ENCODE data around the gene PTPRD.

PTPRD gene

DNA sequence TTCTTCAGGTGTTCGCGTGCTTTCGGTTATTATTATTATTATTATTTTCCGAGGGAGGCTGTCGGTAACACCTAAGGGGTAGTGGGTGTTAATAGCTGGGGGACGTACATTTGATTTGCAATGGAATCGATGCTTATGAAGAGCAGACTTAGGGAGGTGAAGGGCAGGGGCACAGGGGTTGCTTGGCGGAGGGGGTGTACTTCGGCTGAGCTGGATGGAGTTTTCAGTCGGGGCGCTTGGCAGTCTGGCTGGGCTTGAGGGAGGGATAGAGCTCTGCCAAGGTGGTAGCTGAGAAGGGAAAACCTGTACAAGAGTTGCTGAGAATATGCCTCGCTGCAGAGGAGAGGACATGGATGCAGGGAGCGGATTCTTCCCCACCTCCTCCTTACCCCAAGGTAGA is 617 bp upstream of the PTPRD start:
- H3K9me3 ChIP-seq (ENCODE audit: insufficient read depth, low read length), result no peaks in the 10 kb centered on the region
- no peak for DNase-seq (ENCODE audit: low read depth, low spot score)
- peak overlapping the region; percentile 68 for H3K4me3 ChIP-seq (ENCODE audit: insufficient read length, low read depth)
- peaks cover 30% of the 10 kb centered on the region for H3K27me3 ChIP-seq (ENCODE audit: insufficient read depth, insufficient read length)
- TF ChIP-seq SUZ12 (IDR thresholded peaks at IDR 0.05; ENCODE audit: extremely low read depth, insufficient read depth, insufficient read length) (no peak), YY1 (IDR thresholded peaks at IDR 0.05; ENCODE audit: insufficient read depth, insufficient read length) (no peak), ZNF274 (IDR thresholded peaks at IDR 0.05; ENCODE audit: low read depth, low read length) (no peak)
- H3K9ac ChIP-seq (ENCODE audit: insufficient read length, low read depth), result peak overlapping the region; percentile 50
- no peaks in the 10 kb centered on the region for H3K4me1 ChIP-seq (ENCODE audit: insufficient read depth, insufficient read length)
- no peaks in the 10 kb centered on the region for H3K36me3 ChIP-seq (ENCODE audit: insufficient read depth, insufficient read length, low read length)

GRCh38 chr9:10605388-10605787 is 7.4 kb downstream of the PTPRD start:
- Histone ChIP-seq H3K36me3 (ENCODE audit: insufficient read depth, insufficient read length, low read length) (no peaks in the 10 kb centered on the region), H3K4me1 (ENCODE audit: insufficient read depth, insufficient read length) (no peaks in the 10 kb centered on the region), H3K9ac (ENCODE audit: insufficient read length, low read depth) (no peak overlapping the region), H3K9me3 (ENCODE audit: insufficient read depth, low read length) (no peaks in the 10 kb centered on the region), H3K4me3 (ENCODE audit: insufficient read length, low read depth) (no peak overlapping the region), H3K27me3 (ENCODE audit: insufficient read depth, insufficient read length) (no peaks in the 10 kb centered on the region)
- no peak for DNase-seq (ENCODE audit: low read depth, low spot score)
- TF ChIP-seq ZNF274 (IDR thresholded peaks at IDR 0.05; ENCODE audit: low read depth, low read length), result no peak
- TF ChIP-seq SUZ12 (IDR thresholded peaks at IDR 0.05; ENCODE audit: extremely low read depth, insufficient read depth, insufficient read length), result no peak

GRCh38 chr9:10604927-10605326 is 7.9 kb downstream of the PTPRD start:
- Histone ChIP-seq H3K4me1 (ENCODE audit: insufficient read depth, insufficient read length) (no peaks in the 10 kb centered on the region), H3K27me3 (ENCODE audit: insufficient read depth, insufficient read length) (no peaks in the 10 kb centered on the region), H3K4me3 (ENCODE audit: insufficient read length, low read depth) (no peak overlapping the region), H3K9ac (ENCODE audit: insufficient read length, low read depth) (no peak overlapping the region), H3K36me3 (ENCODE audit: insufficient read depth, insufficient read length, low read length) (no peaks in the 10 kb centered on the region), H3K9me3 (ENCODE audit: insufficient read depth, low read length) (no peaks in the 10 kb centered on the region)
- DNase-seq (ENCODE audit: low read depth, low spot score), result no peak
- no peak for TF ChIP-seq ZNF274 (IDR thresholded peaks at IDR 0.05; ENCODE audit: low read depth, low read length)
- TF ChIP-seq YY1 (IDR thresholded peaks at IDR 0.05; ENCODE audit: insufficient read depth, insufficient read length), result no peak
- no peak for TF ChIP-seq SUZ12 (IDR thresholded peaks at IDR 0.05; ENCODE audit: extremely low read depth, insufficient read depth, insufficient read length)

- Histone ChIP-seq H3K9ac (ENCODE audit: insufficient read length, low read depth) (no peak overlapping the region), H3K4me1 (ENCODE audit: insufficient read depth, insufficient read length) (no peaks in the 10 kb centered on the region), H3K36me3 (ENCODE audit: insufficient read depth, insufficient read length, low read length) (no peaks in the 10 kb centered on the region), H3K9me3 (ENCODE audit: insufficient read depth, low read length) (no peaks in the 10 kb centered on the region; the same call in 1 of the 2 replicates), H3K4me3 (ENCODE audit: insufficient read length, low read depth) (no peak overlapping the region), H3K27me3 (ENCODE audit: insufficient read depth, insufficient read length) (no peaks in the 10 kb centered on the region)
- TF ChIP-seq YY1 (IDR thresholded peaks at IDR 0.05; ENCODE audit: insufficient read depth, insufficient read length) (no peak), SUZ12 (IDR thresholded peaks at IDR 0.05; ENCODE audit: extremely low read depth, insufficient read depth, insufficient read length) (no peak), ZNF274 (IDR thresholded peaks at IDR 0.05; ENCODE audit: low read depth, low read length) (no peak)
- DNase-seq (ENCODE audit: low read depth, low spot score), result no peak
Measured at GRCh38 chr9:10597801-10598200, 15.0 kb downstream of the PTPRD start.

GRCh38 chr9:10594482-10594881 is 18.3 kb downstream of the PTPRD start:
- H3K27me3 ChIP-seq (ENCODE audit: insufficient read depth, insufficient read length), result no peaks in the 10 kb centered on the region
- H3K36me3 ChIP-seq (ENCODE audit: insufficient read depth, insufficient read length, low read length), result no peaks in the 10 kb centered on the region
- TF ChIP-seq SUZ12 (IDR thresholded peaks at IDR 0.05; ENCODE audit: extremely low read depth, insufficient read depth, insufficient read length), result no peak
- TF ChIP-seq YY1 (IDR thresholded peaks at IDR 0.05; ENCODE audit: insufficient read depth, insufficient read length), result no peak
- TF ChIP-seq ZNF274 (IDR thresholded peaks at IDR 0.05; ENCODE audit: low read depth, low read length), result no peak
- H3K9ac ChIP-seq (ENCODE audit: insufficient read length, low read depth), result no peak overlapping the region
- no peak for DNase-seq (ENCODE audit: low read depth, low spot score)
- H3K4me3 ChIP-seq (ENCODE audit: insufficient read length, low read depth), result no peak overlapping the region
- H3K9me3 ChIP-seq (ENCODE audit: insufficient read depth, low read length), result peaks cover 3% of the 10 kb centered on the region; the same call in 1 of the 2 replicates
- H3K4me1 ChIP-seq (ENCODE audit: insufficient read depth, insufficient read length), result no peaks in the 10 kb centered on the region

DNA sequence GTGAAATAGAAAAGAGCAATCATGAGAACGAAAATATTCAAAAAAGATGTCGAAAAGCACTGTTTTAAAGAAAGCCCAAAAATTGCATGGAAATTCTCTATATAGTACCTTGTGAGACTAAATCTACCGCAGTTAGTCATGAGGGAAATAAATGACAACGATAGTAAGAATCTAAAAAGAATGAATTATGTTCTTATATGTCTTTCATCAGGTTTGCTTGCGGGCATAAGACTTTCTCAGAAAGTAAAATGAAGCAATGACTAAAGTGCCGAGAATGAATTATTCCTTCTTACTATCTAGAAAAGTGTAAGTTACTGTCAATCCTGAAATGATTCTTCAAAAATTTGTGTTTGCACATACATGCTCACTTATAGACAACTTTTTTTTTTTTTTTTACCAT is 26.4 kb downstream of the PTPRD start:
- no peak for TF ChIP-seq ZNF274 (IDR thresholded peaks at IDR 0.05; ENCODE audit: low read depth, low read length)
- TF ChIP-seq YY1 (IDR thresholded peaks at IDR 0.05; ENCODE audit: insufficient read depth, insufficient read length), result no peak
- TF ChIP-seq SUZ12 (IDR thresholded peaks at IDR 0.05; ENCODE audit: extremely low read depth, insufficient read depth, insufficient read length), result no peak
- Histone ChIP-seq H3K4me1 (ENCODE audit: insufficient read depth, insufficient read length) (no peaks in the 10 kb centered on the region), H3K4me3 (ENCODE audit: insufficient read length, low read depth) (no peak overlapping the region), H3K9ac (ENCODE audit: insufficient read length, low read depth) (no peak overlapping the region), H3K36me3 (ENCODE audit: insufficient read depth, insufficient read length, low read length) (no peaks in the 10 kb centered on the region), H3K27me3 (ENCODE audit: insufficient read depth, insufficient read length) (no peaks in the 10 kb centered on the region), H3K9me3 (ENCODE audit: insufficient read depth, low read length) (peaks cover 3% of the 10 kb centered on the region)
- DNase-seq (ENCODE audit: low read depth, low spot score), result no peak

GRCh38 chr9:10571699-10572098 is 41.1 kb downstream of the PTPRD start:
- DNase-seq (ENCODE audit: low read depth, low spot score), result no peak
- Histone ChIP-seq H3K4me1 (ENCODE audit: insufficient read depth, insufficient read length) (no peaks in the 10 kb centered on the region), H3K9ac (ENCODE audit: insufficient read length, low read depth) (no peak overlapping the region), H3K27me3 (ENCODE audit: insufficient read depth, insufficient read length) (no peaks in the 10 kb centered on the region), H3K36me3 (ENCODE audit: insufficient read depth, insufficient read length, low read length) (no peaks in the 10 kb centered on the region), H3K9me3 (ENCODE audit: insufficient read depth, low read length) (no peaks in the 10 kb centered on the region), H3K4me3 (ENCODE audit: insufficient read length, low read depth) (no peak overlapping the region)
- TF ChIP-seq SUZ12 (IDR thresholded peaks at IDR 0.05; ENCODE audit: extremely low read depth, insufficient read depth, insufficient read length), result no peak
- TF ChIP-seq ZNF274 (IDR thresholded peaks at IDR 0.05; ENCODE audit: low read depth, low read length), result no peak
- TF ChIP-seq YY1 (IDR thresholded peaks at IDR 0.05; ENCODE audit: insufficient read depth, insufficient read length), result no peak

DNA sequence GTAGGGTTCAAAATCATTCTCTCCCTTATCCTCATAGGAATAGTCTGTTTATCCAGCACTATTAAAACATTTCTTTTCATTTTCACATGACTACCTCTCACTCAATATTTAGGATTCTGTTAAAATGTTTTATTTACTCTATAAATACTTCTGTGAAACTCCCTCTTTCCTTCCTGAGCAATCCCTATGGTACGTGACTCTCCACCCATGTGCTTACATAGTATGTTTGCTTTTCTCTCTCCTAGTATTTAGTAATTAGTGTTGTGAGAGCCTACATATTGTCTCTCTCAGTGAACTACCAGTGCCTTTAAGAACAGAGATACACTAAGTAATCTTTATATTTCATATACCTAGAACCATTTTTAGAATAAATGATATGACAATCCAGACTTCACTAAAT is 46.0 kb downstream of the PTPRD start:
- no peak for TF ChIP-seq ZNF274 (IDR thresholded peaks at IDR 0.05; ENCODE audit: low read depth, low read length)
- TF ChIP-seq YY1 (IDR thresholded peaks at IDR 0.05; ENCODE audit: insufficient read depth, insufficient read length), result no peak
- no peak for TF ChIP-seq SUZ12 (IDR thresholded peaks at IDR 0.05; ENCODE audit: extremely low read depth, insufficient read depth, insufficient read length)
- no peak for DNase-seq (ENCODE audit: low read depth, low spot score)
- H3K27me3 ChIP-seq (ENCODE audit: insufficient read depth, insufficient read length), result no peaks in the 10 kb centered on the region

More for the DNA sequence above, 46.0 kb downstream of the PTPRD start:
- Histone ChIP-seq H3K9ac (ENCODE audit: insufficient read length, low read depth) (no peak overlapping the region), H3K36me3 (ENCODE audit: insufficient read depth, insufficient read length, low read length) (no peaks in the 10 kb centered on the region), H3K4me1 (ENCODE audit: insufficient read depth, insufficient read length) (no peaks in the 10 kb centered on the region), H3K4me3 (ENCODE audit: insufficient read length, low read depth) (no peak overlapping the region), H3K9me3 (ENCODE audit: insufficient read depth, low read length) (no peaks in the 10 kb centered on the region)
